H1 (cell line): ENCODE data around the gene CX3CR1. TPM values are rescaled to one million over a fixed set of nuclear protein-coding genes. Genes with fewer than 3 reads are reported as not detected.

ENCODE experiments used
- polyA plus RNA-seq, 7 experiments: library from polyadenylated mRNA; depleted of rRNA in 3 of 7; stranded (reverse) in 5 of 7; unstranded in 2 of 7; fragments of >200 nt in 5 of 7; fragments of 200-250 nt in 2 of 7; gene quantifications; 1 replicate in 5 of 7; 2 replicates in 1 of 7; 4 replicates in 1 of 7; pipeline versions ENCODE4 v1.2.1 to v1.2.3, GENCODE V29; 2011 to 2013; ENCODE audit warnings: missing spikeins in 2 of 7, mixed read lengths in 2 of 7
- total RNA-seq: library from RNA; stranded (reverse); fragmentation: NEBNext Ultra II Directional; extraction: Animal tissue kit (Norgen Biotek cat#: 25700); gene quantifications from 2 replicates; pipeline ENCODE4 v1.2.1, GENCODE V29; 2021

Gene CX3CR1
- total and polyA plus RNA-seq, 2 of the 8 experiments (the other 6 are each of a cell fraction or from before 2014, with no cell fraction given), result 0.08 TPM; not detected in 1

Other genes starting within 250 kb of the CX3CR1 start
- 0.10 and 0.11 TPM in 2 replicates for gene SCN11A, start 228.1 kb downstream of the CX3CR1 start, total RNA-seq
- 0.16 and 0.21 TPM in 2 replicates for gene SCN11A, start 228.1 kb downstream of the CX3CR1 start, polyA plus RNA-seq (2011; rRNA removed)
- 47.8 and 54.1 TPM in 2 replicates for gene WDR48, start 228.0 kb downstream of the CX3CR1 start, total RNA-seq
- 12.3 and 21.2 TPM in 2 replicates for gene WDR48, start 228.0 kb downstream of the CX3CR1 start, polyA plus RNA-seq (2011; rRNA removed)
- 33.4 and 39.3 TPM in 2 replicates for gene GORASP1, start 172.4 kb downstream of the CX3CR1 start, total RNA-seq
- gene GORASP1, start 172.4 kb downstream of the CX3CR1 start, polyA plus RNA-seq (2011; rRNA removed), result 33.5 and 45.0 TPM in 2 replicates
- gene TTC21A, start 172.4 kb downstream of the CX3CR1 start, total RNA-seq, result 1.7 and 2.8 TPM in 2 replicates
- 2.3 and 2.7 TPM in 2 replicates for gene TTC21A, start 172.4 kb downstream of the CX3CR1 start, polyA plus RNA-seq (2011; rRNA removed)
- 7.1 and 8.3 TPM in 2 replicates for gene CSRNP1, start 126.4 kb downstream of the CX3CR1 start, total RNA-seq
- gene CSRNP1, start 126.4 kb downstream of the CX3CR1 start, polyA plus RNA-seq (2011; rRNA removed), result 6.7 and 10.9 TPM in 2 replicates
- gene XIRP1, start 87.4 kb downstream of the CX3CR1 start, total RNA-seq, result not detected in 2 replicates
- not detected in 2 replicates for gene XIRP1, start 87.4 kb downstream of the CX3CR1 start, polyA plus RNA-seq (2011; rRNA removed)
- gene CCR8, start 49.7 kb upstream of the CX3CR1 start, total RNA-seq, result not detected in 2 replicates
- 0.33 and 0.35 TPM in 2 replicates for gene CCR8, start 49.7 kb upstream of the CX3CR1 start, polyA plus RNA-seq (2011; rRNA removed)
- 37.3 and 41.2 TPM in 2 replicates for gene SLC25A38, start 103.3 kb upstream of the CX3CR1 start, total RNA-seq
- gene SLC25A38, start 103.3 kb upstream of the CX3CR1 start, polyA plus RNA-seq (2011; rRNA removed), result 45.8 and 49.9 TPM in 2 replicates
- gene RPSA, start 126.7 kb upstream of the CX3CR1 start, total RNA-seq, result 2,661 and 2,701 TPM in 2 replicates
- gene RPSA, start 126.7 kb upstream of the CX3CR1 start, polyA plus RNA-seq (2011; rRNA removed), result 6,179 and 7,468 TPM in 2 replicates
- gene MOBP, start 187.6 kb upstream of the CX3CR1 start, total RNA-seq, result 0.10 and 0.50 TPM in 2 replicates
- 0.06 and 0.24 TPM in 2 replicates for gene MOBP, start 187.6 kb upstream of the CX3CR1 start, polyA plus RNA-seq (2011; rRNA removed)